HG03442 (cell line): ENCODE data around the gene AFDN.

Experiments
- ATAC-seq: cut with Tn5 transposase; IDR thresholded peaks from one replicate; pipeline ENCODE4 v1.9.1; 2021; ENCODE audit warnings: mild to moderate bottlenecking, moderate library complexity; ENCODE audit not compliant: unreplicated experiment

The AFDN gene, protein sequence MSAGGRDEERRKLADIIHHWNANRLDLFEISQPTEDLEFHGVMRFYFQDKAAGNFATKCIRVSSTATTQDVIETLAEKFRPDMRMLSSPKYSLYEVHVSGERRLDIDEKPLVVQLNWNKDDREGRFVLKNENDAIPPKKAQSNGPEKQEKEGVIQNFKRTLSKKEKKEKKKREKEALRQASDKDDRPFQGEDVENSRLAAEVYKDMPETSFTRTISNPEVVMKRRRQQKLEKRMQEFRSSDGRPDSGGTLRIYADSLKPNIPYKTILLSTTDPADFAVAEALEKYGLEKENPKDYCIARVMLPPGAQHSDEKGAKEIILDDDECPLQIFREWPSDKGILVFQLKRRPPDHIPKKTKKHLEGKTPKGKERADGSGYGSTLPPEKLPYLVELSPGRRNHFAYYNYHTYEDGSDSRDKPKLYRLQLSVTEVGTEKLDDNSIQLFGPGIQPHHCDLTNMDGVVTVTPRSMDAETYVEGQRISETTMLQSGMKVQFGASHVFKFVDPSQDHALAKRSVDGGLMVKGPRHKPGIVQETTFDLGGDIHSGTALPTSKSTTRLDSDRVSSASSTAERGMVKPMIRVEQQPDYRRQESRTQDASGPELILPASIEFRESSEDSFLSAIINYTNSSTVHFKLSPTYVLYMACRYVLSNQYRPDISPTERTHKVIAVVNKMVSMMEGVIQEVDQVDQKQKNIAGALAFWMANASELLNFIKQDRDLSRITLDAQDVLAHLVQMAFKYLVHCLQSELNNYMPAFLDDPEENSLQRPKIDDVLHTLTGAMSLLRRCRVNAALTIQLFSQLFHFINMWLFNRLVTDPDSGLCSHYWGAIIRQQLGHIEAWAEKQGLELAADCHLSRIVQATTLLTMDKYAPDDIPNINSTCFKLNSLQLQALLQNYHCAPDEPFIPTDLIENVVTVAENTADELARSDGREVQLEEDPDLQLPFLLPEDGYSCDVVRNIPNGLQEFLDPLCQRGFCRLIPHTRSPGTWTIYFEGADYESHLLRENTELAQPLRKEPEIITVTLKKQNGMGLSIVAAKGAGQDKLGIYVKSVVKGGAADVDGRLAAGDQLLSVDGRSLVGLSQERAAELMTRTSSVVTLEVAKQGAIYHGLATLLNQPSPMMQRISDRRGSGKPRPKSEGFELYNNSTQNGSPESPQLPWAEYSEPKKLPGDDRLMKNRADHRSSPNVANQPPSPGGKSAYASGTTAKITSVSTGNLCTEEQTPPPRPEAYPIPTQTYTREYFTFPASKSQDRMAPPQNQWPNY (N-terminal part only)

DNA sequence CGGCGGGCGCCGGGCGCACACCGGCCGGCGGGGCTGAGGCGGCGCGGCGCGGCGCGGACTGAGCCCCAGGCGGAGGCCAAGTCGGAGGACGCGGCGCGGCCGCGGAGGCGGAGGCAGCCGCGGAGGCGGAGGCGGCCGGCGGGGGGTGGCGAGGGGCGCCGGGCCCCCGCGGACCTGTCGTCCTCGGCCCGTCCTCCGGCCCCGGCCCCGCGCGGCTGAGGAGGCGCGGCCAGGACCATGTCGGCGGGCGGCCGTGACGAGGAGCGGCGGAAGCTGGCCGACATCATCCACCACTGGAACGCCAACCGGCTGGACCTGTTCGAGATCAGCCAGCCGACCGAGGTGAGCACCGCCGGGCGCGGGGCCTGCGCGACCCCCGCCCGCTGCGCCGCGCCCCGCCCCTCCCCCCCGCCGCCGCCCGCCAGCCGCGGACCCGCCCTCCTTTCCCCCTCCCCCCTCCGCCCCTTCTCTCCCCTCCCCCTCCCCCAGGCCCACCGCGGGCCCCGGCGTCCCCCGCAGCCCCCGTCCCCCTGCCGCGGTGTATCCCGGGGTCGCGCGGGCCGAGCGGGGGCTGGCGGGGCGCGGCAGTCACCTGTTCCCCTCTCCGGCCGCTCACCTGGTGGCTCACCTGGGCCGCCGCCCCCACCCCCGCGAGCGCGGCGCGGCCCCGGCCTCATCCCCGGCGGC lies at the start of gene AFDN:
Gene AFDN, plus strand, starts transcription at position 16 of the 687 bp plus-strand sequence. Its CDS starts 222 bp downstream, at position 238.
- ATAC-seq = peak; percentile 34

DNA sequence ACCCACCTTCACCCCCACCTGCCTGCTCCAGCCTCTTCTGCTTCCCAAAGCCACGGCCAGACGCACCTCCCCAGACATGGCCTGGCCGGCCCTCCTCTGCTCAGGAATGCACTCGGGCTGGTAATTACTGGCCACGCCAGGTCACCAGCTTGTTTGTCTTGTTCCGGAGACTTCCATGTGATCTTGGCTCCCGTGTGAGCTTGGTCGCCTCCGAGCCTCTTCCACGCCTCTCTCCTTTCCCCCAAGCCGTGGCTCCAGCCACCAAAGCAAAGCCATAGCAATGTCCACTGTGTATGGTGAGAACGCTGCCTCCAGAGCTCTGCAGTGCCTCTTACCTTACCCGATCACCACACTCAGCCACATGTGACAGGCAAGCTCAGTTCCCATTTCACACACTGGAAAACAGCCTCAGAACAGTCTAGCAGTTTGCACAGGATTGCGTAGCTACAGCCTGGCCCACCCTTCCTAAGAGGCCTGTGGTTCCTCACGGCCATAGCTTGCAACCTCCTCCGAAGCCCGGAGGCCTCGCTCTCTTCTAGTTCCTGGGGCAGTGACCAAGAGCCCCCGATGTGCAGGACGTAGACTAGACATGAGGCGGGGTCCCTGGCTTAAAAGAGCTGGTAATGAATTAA lies 48.1 kb upstream of the AFDN start:
- ATAC-seq = no peak

GRCh38 chr6:167779129-167779992 lies 47.4 kb upstream of the AFDN start:
- no peak for ATAC-seq

- no peak for ATAC-seq
These were observed 46.6 kb upstream of the AFDN start for GRCh38 chr6:167779993-167780655.

DNA sequence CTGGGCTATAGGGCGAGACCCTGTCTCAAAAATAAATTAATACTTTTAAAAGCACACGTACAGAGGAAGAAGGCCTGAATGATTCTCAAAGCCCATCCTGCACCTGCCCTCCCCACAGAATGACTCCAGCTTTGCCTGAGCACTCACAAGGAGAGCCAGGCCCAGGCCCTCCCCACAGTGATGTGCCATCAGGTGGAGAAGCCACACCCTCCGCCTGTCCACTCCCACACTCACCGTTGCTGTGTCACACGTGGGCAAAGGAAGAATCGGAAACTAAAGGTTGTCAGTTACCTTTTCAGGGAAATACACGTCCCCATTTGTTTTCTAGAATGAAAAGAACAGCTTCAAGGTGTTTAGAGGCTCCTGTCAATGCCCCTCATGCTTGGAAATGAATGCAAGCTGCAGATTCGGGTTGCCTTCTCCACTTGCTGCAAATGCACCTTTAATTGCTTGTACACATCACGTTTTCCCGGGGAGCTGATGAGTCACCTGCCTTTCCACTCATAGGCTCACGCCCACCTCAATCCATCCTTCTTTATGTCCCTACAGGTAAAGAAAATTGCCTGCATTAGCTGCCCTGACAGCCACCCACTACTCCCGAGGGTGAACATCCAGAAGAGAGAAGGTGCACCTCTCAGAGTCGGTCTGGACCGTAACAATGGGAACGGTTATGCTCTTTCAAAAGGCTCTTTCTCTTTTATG lies 45.5 kb upstream of the AFDN start:
- no peak for ATAC-seq

- ATAC-seq = no peak
These were observed 44.8 kb upstream of the AFDN start for GRCh38 chr6:167781868-167782267.

DNA sequence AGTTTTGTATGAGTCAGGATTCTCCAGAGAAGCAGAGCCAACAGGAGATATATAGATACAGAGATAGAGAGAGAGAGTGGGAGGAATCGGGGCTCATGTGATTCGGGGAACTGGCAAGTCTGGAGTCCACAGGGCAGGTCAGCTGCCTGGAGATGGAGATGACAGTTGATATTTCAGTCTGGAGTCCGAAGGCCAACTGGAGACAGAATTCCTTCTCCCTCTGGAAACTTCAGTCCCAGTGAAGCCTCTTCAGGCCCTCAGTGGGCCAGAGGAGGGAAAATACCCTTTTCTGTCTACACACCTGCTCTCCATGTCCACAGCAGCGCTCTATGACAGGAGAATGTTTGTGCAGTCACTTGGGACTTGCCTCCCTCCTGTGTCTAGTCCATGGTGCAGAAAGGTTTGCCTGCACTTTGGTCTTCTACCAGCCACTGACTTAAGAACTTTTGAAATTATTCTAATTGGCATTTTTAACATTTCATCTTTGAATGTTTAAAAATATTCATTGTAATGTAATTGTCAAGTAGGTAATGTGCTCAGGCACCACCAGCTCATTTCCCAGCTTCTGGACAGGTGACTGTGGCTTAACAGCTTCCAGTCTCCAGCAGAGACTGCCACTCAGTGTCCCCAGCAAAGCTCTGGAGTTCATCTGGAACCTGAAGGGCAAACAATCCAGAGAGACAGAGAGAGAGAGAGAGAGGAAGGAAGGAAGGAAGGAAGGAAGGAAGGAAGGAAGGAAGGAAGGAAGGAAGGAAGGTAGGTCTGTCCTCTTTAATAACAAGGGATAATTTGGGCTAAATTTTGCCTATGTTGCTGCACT lies 43.8 kb upstream of the AFDN start:
- no peak for ATAC-seq

DNA sequence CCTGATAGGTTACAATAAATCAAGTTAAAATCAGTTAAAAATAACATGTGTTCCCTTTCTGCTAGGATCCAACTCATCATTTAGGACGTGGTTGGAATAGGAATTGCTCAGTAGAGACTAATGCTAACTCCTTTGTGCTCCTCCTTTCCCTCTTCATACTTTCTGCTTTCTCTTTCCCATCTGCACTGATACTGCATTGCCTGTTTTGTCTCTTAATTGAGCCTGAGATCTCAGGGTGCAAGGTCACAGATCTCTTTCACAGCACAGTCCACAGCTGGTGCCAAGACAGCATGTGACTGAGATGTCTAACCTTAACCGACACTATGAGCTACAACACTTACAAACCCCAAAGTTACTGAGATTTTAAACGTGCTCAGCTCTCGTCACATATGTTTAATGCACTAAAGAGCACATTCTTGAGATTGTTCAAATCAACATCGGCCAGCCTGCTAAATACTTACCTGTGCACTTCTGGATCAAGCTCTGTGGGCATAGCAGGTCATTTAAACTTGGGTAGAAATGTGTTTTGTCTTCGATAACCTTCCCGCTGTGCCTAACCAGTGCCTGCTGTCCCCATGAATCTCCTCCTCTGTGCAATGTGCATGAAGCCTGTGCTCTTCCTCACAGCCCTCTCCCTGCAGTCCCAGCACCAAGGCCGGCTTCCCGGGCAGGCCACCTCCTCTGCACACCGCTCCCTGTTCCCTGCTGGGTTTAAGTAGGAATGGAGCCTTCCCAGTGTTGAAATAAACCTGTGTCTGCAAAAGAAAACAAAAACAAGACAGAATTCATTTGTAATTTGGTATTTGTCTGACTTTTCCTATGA lies 39.6 kb upstream of the AFDN start:
- ATAC-seq = no peak

- no peak for ATAC-seq
These were observed 38.7 kb upstream of the AFDN start for GRCh38 chr6:167787896-167788562.

GRCh38 chr6:167788563-167788903 lies 38.2 kb upstream of the AFDN start:
- ATAC-seq = no peak

DNA sequence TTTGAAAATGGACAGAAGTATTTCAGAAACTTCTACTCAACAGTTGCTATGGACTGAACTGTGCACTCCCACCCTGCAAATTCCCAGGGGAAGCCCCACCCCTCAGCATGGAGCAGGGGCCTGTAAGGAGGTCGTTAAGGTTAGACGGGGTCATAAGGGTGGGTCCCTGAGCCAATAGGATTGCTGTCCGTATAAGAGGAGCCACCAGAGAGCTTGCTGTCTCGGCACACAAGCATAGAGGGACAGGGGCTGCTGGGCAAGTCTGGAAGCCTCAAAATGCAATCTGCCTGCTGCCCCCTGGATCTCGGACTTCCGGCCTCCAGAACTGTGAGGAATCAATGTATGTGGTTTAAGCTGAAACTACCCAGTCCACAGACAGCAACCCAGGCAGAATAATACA lies 37.4 kb upstream of the AFDN start:
- ATAC-seq = no peak

GRCh38 chr6:167791091-167791779 lies 35.5 kb upstream of the AFDN start:
- no peak for ATAC-seq

DNA sequence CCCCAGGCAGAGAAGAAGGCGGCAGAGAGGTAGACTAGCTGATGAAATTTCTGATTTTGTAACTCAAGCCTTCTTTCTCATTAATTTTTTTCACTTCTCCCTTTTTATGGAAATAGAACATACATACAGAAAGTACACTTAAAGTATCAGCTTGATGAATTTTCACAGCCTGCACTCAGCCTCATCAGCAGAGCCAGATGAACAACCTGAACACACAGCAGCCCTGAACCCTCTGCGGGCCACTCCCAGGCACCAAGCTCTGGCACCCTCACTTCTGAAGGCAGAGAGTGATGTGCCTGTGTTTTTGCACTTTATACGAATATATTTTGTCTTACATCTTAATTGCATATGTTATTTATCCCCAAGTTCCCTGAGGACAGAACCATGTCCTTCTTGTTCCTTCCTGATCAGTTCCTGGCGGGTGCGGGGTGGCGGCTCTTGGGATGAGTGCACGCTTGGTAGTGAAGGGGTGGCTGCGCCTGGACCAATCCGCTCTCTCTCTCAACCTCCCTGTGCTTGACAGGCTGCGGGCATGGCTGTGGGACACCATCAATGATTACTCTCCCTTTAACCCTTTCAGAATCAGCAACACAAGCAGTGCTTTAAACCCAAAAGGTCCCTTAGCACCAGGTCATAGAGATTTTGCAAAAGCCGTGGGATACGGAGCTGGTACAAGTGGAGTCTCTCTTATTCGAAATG lies 34.8 kb upstream of the AFDN start:
- no peak for ATAC-seq

DNA sequence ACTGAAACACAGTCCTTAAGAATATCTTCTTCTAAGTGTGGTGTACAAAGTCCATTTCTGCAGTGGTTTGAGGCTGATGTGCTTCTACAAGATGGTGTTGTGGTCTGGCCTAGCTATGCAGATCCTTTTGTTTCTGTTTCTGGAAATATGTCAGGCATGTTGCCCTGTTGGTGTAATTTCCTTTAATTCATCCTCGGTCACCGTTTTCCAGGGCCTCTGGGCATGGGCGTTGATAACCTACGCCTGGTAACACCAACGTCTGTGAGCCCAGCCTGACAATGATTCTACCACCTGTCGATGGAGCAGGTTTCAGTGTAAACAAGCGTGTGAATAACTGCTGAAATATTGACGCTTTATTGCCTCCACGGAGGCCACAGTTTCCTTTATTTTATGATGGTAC lies 33.3 kb upstream of the AFDN start:
- no peak for ATAC-seq
